Colonic mucosa (tissue), 4 donors: ENCODE results near the gene HNRNPH2. TPM values are rescaled to one million over a fixed set of nuclear protein-coding genes. Genes with fewer than 3 reads are reported as not detected.

ENCODE experiments used
- DNase-seq: peaks from one replicate; pipeline ENCODE4 v3.0.0-alpha.2; 2020
- H3K27ac ChIP-seq: fragments of 200-600 bp; one replicate; pipeline ENCODE4 v1.8.0; 2021
- H3K27me3 ChIP-seq: fragments of 200-600 bp; one replicate; pipeline ENCODE4 v1.8.0; 2021
- H3K36me3 ChIP-seq: fragments of 200-600 bp; one replicate; pipeline ENCODE4 v1.8.0; 2021
- H3K4me1 ChIP-seq: fragments of 200-600 bp; one replicate; pipeline ENCODE4 v1.8.0; 2021; ENCODE audit warnings: mild to moderate bottlenecking
- H3K4me3 ChIP-seq: fragments of 200-600 bp; one replicate; pipeline ENCODE4 v1.8.0; 2021
- H3K9ac ChIP-seq, 2 donors: one replicate each; pipeline ENCODE4 v1.7.0; 2013; ENCODE audit warnings: control low read depth in 2 of 2, low read depth in 2 of 2, low read length in 2 of 2
- H3K9me3 ChIP-seq: fragments of 200-600 bp; one replicate; pipeline ENCODE4 v1.8.0; 2021
- CTCF ChIP-seq: fragments of 200-600 bp; IDR thresholded peaks from one replicate; pipeline ENCODE4 v1.8.0; 2022; ENCODE audit warnings: antibody characterized with exemption, mild to moderate bottlenecking
- intact Hi-C: fragments of 100-400 bp; cut with DNase I; formaldehyde crosslinking; loops from one replicate; pipeline ENCODE4 v1.14.1; 2022
- total RNA-seq, 2 donors: library from RNA; stranded (reverse); fragmentation: NEBNext Ultra II Directional in 1 of 2; extraction: Animal tissue kit (Norgen Biotek cat#: 25700) in 1 of 2; gene quantifications; one replicate each; pipeline ENCODE4 v1.2.1, GENCODE V29; 2021
- donor health status: healthy.
- donor health status: DM: no; HTN: no; CAD: no.
- donor health status: DM: no; HTN: no; CAD: no.

HNRNPH2 gene
- total RNA-seq, 2 donors from 2014 or later = 61.7 to 72.1 TPM

- no peaks in the 10 kb centered on the region for H3K9me3 ChIP-seq
- no peaks in the 10 kb centered on the region for H3K4me1 ChIP-seq
- no peaks in the 10 kb centered on the region for H3K27me3 ChIP-seq
- intact Hi-C loops = no loop called here
- H3K4me3 ChIP-seq = peak within 1 kb of the TSS; percentile 41
- peak; percentile 88 for DNase-seq
- peak; percentile 40 for TF ChIP-seq CTCF
- H3K9ac ChIP-seq = peak within 1 kb of the TSS; percentile 66 to 87
- no peaks in the 10 kb centered on the region for H3K36me3 ChIP-seq
- H3K27ac ChIP-seq = peak within 1 kb of the TSS; percentile 63
Measured at GRCh38 chrX:101390664-101391525, 17.1 kb upstream of the HNRNPH2 start, which contains the start of gene RPL36A. Gene RPL36A (plus strand): TSS chrX:101391011. CDS start chrX:101391044, 33 bp downstream.

GRCh38 chrX:101391831-101392230, 16.2 kb upstream of the HNRNPH2 start:
- H3K9me3 ChIP-seq = no peaks in the 10 kb centered on the region
- no peak for TF ChIP-seq CTCF
- H3K9ac ChIP-seq = peak overlapping the region; percentile 43 to 87
- H3K4me1 ChIP-seq = no peaks in the 10 kb centered on the region
- no peaks in the 10 kb centered on the region for H3K27me3 ChIP-seq
- no peaks in the 10 kb centered on the region for H3K36me3 ChIP-seq
- intact Hi-C loops = no loop called here
- no peak for DNase-seq
- H3K4me3 ChIP-seq = peak overlapping the region; percentile 41
- H3K27ac ChIP-seq = peak overlapping the region; percentile 63

- no peak for DNase-seq
- no peaks in the 10 kb centered on the region for H3K36me3 ChIP-seq
- intact Hi-C loops = no loop called here
- no peaks in the 10 kb centered on the region for H3K9me3 ChIP-seq
- no peak overlapping the region for H3K27ac ChIP-seq
- no peak overlapping the region for H3K9ac ChIP-seq
- no peak for TF ChIP-seq CTCF
- no peaks in the 10 kb centered on the region for H3K4me1 ChIP-seq
- H3K27me3 ChIP-seq = no peaks in the 10 kb centered on the region
- H3K4me3 ChIP-seq = no peak overlapping the region
Measured at GRCh38 chrX:101393530-101394305, 14.3 kb upstream of the HNRNPH2 start.

GRCh38 chrX:101394372-101394771, 13.7 kb upstream of the HNRNPH2 start:
- TF ChIP-seq CTCF = no peak
- H3K27me3 ChIP-seq = no peaks in the 10 kb centered on the region
- H3K4me3 ChIP-seq = no peak overlapping the region
- no peak for DNase-seq
- intact Hi-C loops = no loop called here
- H3K4me1 ChIP-seq = no peaks in the 10 kb centered on the region
- H3K9ac ChIP-seq = no peak overlapping the region
- H3K36me3 ChIP-seq = no peaks in the 10 kb centered on the region
- no peaks in the 10 kb centered on the region for H3K9me3 ChIP-seq
- no peak overlapping the region for H3K27ac ChIP-seq

GRCh38 chrX:101395789-101396188, 12.2 kb upstream of the HNRNPH2 start:
- Histone ChIP-seq H3K27me3 (no peaks in the 10 kb centered on the region), H3K4me3 (no peak overlapping the region), H3K9ac (no peak overlapping the region), H3K36me3 (no peaks in the 10 kb centered on the region), H3K4me1 (no peaks in the 10 kb centered on the region), H3K27ac (no peak overlapping the region), H3K9me3 (no peaks in the 10 kb centered on the region)
- no peak for TF ChIP-seq CTCF
- DNase-seq = no peak
- intact Hi-C loops = no loop called here
